Measurements from ENCODE around the gene LRP8. TPM values are rescaled to one million over a fixed set of nuclear protein-coding genes. Genes with fewer than 3 reads are reported as not detected.

Gene LRP8
- total and polyA plus RNA-seq, 2 experiments from 2014 or later = 2.4 to 2.7 TPM

DNA sequence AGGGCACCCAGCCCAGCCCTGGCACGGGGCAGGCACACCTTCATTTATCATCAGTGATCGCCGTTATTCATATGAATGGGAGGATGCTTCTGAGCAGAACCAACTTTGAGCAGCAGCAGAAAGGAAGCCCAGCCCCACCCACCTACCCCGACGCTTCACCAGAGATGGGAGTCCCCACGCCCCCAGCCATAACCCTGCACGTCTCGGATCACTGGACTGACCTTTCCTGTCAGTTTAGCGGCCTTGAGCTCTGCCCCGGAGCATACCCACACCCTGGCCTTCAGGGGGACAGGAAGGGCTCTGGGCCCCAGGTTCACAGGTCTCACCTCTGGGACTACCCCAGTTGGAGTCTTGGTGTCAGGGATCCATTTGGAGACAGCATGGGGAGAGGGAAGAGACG, 18.1 kb downstream of the LRP8 start:
- Histone ChIP-seq H3K79me2 (no peaks in the 10 kb centered on the region), H3K36me3 (replicated peaks; ENCODE audit: insufficient read depth, low read depth) (no peaks in the 10 kb centered on the region), H3K4me3 (no peak overlapping the region), H3K4me1 (ENCODE audit: insufficient read depth) (no peaks in the 10 kb centered on the region), H3K9me3 (ENCODE audit: low read depth) (no peaks in the 10 kb centered on the region), H4K20me1 (ENCODE audit: insufficient read depth, poor library complexity, severe bottlenecking) (no peaks in the 10 kb centered on the region), H3K4me2 (no peak overlapping the region), H2AFZ (no peak overlapping the region), H3K27ac (no peak overlapping the region), H3K9me2 (replicated peaks; ENCODE audit: insufficient read depth) (no peaks in the 10 kb centered on the region), H3K27me3 (no peaks in the 10 kb centered on the region)
- no peak for DNase-seq (ENCODE audit: low spot score)
- TF ChIP-seq, protein P1, sequence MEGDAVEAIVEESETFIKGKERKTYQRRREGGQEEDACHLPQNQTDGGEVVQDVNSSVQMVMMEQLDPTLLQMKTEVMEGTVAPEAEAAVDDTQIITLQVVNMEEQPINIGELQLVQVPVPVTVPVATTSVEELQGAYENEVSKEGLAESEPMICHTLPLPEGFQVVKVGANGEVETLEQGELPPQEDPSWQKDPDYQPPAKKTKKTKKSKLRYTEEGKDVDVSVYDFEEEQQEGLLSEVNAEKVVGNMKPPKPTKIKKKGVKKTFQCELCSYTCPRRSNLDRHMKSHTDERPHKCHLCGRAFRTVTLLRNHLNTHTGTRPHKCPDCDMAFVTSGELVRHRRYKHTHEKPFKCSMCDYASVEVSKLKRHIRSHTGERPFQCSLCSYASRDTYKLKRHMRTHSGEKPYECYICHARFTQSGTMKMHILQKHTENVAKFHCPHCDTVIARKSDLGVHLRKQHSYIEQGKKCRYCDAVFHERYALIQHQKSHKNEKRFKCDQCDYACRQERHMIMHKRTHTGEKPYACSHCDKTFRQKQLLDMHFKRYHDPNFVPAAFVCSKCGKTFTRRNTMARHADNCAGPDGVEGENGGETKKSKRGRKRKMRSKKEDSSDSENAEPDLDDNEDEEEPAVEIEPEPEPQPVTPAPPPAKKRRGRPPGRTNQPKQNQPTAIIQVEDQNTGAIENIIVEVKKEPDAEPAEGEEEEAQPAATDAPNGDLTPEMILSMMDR (IDR thresholded peaks at IDR 0.05; ENCODE audit: poor library complexity) = no peak
- TF ChIP-seq EZH2 (IDR thresholded peaks at IDR 0.05; ENCODE audit: borderline replicate concordance) (no peak), EZH2phosphoT487 (IDR thresholded peaks at IDR 0.05; ENCODE audit: low read depth, severe bottlenecking, unreplicated experiment) (no peak)
- WGBS (ENCODE audit: low lambda C conversion rate, missing lambda C conversion rate) = 86% methylated on average over 10 of the region's 11 CpGs

DNA sequence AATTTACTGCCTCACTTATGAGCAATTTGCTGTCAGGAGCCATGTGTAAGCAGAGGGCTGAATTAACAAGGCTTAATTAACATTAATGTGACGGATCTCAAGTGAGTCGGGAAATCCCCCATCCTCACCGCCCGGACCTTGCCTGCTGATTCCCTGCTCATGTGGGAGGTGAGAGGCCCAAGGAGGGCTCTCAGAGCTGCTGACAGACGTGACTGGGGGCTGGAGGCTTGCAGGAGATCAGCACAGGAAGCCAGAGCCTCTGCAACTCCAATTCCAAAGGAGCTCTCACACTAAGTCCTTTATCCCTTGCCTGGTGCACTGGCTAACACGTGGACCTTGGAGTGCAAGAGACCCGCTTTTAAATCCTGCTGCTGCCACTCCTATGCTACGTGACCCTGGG, 19.4 kb downstream of the LRP8 start:
- Histone ChIP-seq H3K79me2 (no peaks in the 10 kb centered on the region), H4K20me1 (ENCODE audit: insufficient read depth, poor library complexity, severe bottlenecking) (no peaks in the 10 kb centered on the region), H3K9me3 (ENCODE audit: low read depth) (no peaks in the 10 kb centered on the region), H3K9me2 (replicated peaks; ENCODE audit: insufficient read depth) (no peaks in the 10 kb centered on the region), H3K4me3 (no peak overlapping the region), H3K27me3 (no peaks in the 10 kb centered on the region), H2AFZ (no peak overlapping the region), H3K4me2 (no peak overlapping the region), H3K4me1 (ENCODE audit: insufficient read depth) (no peaks in the 10 kb centered on the region), H3K27ac (no peak overlapping the region), H3K36me3 (replicated peaks; ENCODE audit: insufficient read depth, low read depth) (no peaks in the 10 kb centered on the region)
- peak; percentile 34 for DNase-seq (ENCODE audit: low spot score)
- TF ChIP-seq, protein P1 (IDR thresholded peaks at IDR 0.05; ENCODE audit: poor library complexity) = no peak
- TF ChIP-seq EZH2 (IDR thresholded peaks at IDR 0.05; ENCODE audit: borderline replicate concordance) (no peak), EZH2phosphoT487 (IDR thresholded peaks at IDR 0.05; ENCODE audit: low read depth, severe bottlenecking, unreplicated experiment) (no peak)
- WGBS (ENCODE audit: low lambda C conversion rate, missing lambda C conversion rate) = 47% methylated on average over 8 of the region's 8 CpGs

DNA sequence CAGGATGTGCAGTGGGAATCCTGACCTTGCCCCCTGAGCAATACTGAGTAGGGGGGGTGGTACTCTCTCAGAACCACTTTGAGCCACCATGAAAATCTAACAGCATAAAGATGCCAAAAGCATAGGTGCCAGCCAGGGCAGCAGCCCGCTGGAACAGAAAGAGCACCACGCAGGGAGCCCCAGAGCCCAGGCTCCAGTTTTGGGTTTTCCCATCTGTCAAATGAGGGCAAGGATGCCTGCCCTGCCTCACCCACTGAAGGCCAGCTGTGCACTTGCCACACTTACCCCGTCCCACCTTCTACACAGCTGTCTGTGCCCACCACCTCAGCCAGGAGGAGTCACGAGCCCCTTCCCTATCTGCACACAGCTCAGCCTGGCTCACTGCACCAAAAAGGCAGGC, 20.8 kb downstream of the LRP8 start:
- H3K4me3 ChIP-seq = no peak overlapping the region
- H3K27ac ChIP-seq = no peak overlapping the region
- WGBS (ENCODE audit: low lambda C conversion rate, missing lambda C conversion rate) = 91% methylated on average over 4 of the region's 4 CpGs
- no peaks in the 10 kb centered on the region for H3K36me3 ChIP-seq (replicated peaks; ENCODE audit: insufficient read depth, low read depth)
- H3K4me2 ChIP-seq = no peak overlapping the region
- no peaks in the 10 kb centered on the region for H3K4me1 ChIP-seq (ENCODE audit: insufficient read depth)
- TF ChIP-seq EZH2phosphoT487 (IDR thresholded peaks at IDR 0.05; ENCODE audit: low read depth, severe bottlenecking, unreplicated experiment) = no peak
- TF ChIP-seq EZH2 (IDR thresholded peaks at IDR 0.05; ENCODE audit: borderline replicate concordance) = no peak
- TF ChIP-seq, protein P1 (IDR thresholded peaks at IDR 0.05; ENCODE audit: poor library complexity) = no peak
- H2AFZ ChIP-seq = no peak overlapping the region
- H3K9me3 ChIP-seq (ENCODE audit: low read depth) = no peaks in the 10 kb centered on the region
- DNase-seq (ENCODE audit: low spot score) = no peak
- no peaks in the 10 kb centered on the region for H3K9me2 ChIP-seq (replicated peaks; ENCODE audit: insufficient read depth)
- H3K79me2 ChIP-seq = no peaks in the 10 kb centered on the region
- H3K27me3 ChIP-seq = no peaks in the 10 kb centered on the region
- H4K20me1 ChIP-seq (ENCODE audit: insufficient read depth, poor library complexity, severe bottlenecking) = no peaks in the 10 kb centered on the region

DNA sequence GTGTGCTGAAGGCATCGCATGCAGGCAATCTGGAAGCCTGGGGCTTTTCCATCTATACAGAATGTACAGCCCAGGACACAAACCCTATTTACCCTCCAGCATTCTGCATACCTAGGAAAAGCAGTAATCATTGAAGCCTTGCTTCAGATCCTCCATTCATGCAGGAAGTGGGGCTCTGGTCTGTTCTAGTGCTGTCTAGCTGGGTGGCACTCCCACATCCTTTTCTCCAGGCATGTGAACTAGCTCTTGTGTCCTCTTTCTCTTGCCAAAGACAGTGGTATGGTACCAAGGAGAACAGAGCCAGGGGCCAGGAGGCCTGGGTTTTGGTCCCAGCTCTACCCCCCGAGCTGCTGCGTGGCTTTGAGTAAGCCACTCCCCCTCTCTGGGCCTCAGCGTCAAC, 21.7 kb downstream of the LRP8 start:
- H3K36me3 ChIP-seq (replicated peaks; ENCODE audit: insufficient read depth, low read depth) = no peaks in the 10 kb centered on the region
- 83% methylated on average over 4 of the region's 4 CpGs for WGBS (ENCODE audit: low lambda C conversion rate, missing lambda C conversion rate)
- H4K20me1 ChIP-seq (ENCODE audit: insufficient read depth, poor library complexity, severe bottlenecking) = no peaks in the 10 kb centered on the region
- no peak overlapping the region for H3K4me3 ChIP-seq
- no peaks in the 10 kb centered on the region for H3K9me2 ChIP-seq (replicated peaks; ENCODE audit: insufficient read depth)
- H2AFZ ChIP-seq = no peak overlapping the region
- no peaks in the 10 kb centered on the region for H3K9me3 ChIP-seq (ENCODE audit: low read depth)
- H3K27ac ChIP-seq = no peak overlapping the region
- no peaks in the 10 kb centered on the region for H3K79me2 ChIP-seq
- no peak for DNase-seq (ENCODE audit: low spot score)
- H3K4me2 ChIP-seq = no peak overlapping the region
- no peak for TF ChIP-seq EZH2 (IDR thresholded peaks at IDR 0.05; ENCODE audit: borderline replicate concordance)
- no peaks in the 10 kb centered on the region for H3K4me1 ChIP-seq (ENCODE audit: insufficient read depth)
- no peaks in the 10 kb centered on the region for H3K27me3 ChIP-seq

Data from hepatocyte (in vitro differentiated cells).